Stimulated activated CD8-positive, alpha-beta memory T cell treated with anti-CD3 and anti-CD28 coated beads, Interleukin-7, amount 100 ng/mL, for 1 hour (primary cell): ENCODE results near the gene AADAT.
A peak's percentile ranks its signal among the peaks of the same experiment; 100 is the strongest.

Experiments
- DNase-seq, 2 donors: peaks; one replicate each; pipeline ENCODE4 v3.0.0-alpha.2; 2020; ENCODE audit warnings: low read depth in 2 of 2

Gene AADAT

DNA sequence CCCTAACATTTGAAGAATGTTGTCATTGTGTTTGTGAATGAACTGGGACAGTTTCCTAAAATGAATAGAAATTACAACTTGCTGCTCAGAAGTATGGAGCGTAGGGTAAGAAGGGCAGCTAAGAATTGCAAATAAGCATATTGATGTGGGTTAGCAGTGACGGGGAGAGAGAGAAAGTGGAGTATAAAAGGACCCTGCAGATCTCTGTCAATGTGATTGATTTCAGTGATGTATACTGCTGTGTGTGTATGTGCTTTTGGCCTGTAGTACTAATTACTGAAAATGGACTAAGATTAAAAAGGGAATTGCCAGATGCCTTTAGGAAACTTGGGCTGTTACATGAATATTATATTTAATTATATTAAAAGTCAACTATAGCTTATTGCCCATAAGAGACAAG, 55.8 kb downstream of the AADAT start:
- DNase-seq: no peak

DNA sequence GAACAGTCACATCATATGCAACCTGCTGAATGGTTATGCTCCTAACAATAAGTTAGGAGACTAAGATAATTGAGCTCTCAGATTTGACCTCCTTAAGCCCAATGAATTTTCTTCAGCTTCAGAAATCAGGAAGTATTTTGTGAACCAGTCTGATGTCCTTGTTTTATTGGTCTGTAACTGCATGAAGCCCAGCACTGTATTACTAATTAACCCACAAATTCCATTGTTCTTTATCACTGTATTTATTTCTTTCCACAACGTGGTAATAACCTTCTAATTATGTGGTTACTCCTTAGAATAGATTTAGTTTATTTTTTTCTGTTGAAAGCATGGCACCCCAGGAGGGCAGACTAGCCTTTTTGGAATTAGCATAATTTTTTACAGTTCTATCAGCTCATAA, 59.6 kb downstream of the AADAT start:
- no peak for DNase-seq

- DNase-seq: peak; percentile 70 to 81
Observed at GRCh38 chr4:170027181-170027829, 62.5 kb downstream of the AADAT start.

GRCh38 chr4:170026253-170027021, 63.3 kb downstream of the AADAT start, which contains the start of gene MFAP3L:
TSS of gene MFAP3L (minus strand) at chr4:170026395. CDS start at chr4:170005877, 20,518 bp downstream.
- DNase-seq: peak; percentile 53 to 59

DNA sequence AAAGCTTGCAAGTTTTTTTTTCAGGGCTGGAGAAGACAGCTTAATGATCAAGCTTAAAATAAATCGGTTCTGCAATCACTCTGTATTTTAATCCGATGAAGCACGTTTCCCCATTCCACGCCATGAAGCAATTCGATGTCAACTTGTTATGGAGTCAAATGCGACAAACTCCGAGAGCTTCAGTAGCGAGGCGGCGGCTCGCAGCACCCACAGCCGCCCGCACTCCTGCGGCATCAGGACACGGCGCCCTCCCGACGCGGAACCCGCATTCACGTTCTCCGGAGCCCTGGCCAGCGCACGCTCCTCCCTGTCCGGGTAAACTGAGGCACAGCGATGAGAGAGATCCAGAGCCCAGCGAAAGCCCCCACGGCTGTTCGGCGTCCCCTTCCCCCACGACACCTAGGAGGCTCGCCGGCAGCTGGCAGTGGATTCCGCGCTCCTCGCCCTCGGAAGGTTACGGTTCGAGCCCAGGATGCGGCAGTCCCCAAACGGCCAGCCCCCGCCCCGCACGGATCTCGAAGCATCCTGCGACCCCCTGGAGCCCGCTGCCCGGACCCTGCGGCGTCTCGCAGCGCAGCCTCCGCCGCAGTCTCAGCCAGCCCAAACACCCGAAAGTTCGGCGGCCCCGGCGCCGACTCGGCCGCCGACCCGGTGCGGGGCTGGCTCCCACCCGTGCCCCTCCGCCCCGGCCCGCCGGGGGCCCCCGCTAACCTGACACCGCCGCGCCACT, 64.1 kb downstream of the AADAT start:
- no peak for DNase-seq

DNA sequence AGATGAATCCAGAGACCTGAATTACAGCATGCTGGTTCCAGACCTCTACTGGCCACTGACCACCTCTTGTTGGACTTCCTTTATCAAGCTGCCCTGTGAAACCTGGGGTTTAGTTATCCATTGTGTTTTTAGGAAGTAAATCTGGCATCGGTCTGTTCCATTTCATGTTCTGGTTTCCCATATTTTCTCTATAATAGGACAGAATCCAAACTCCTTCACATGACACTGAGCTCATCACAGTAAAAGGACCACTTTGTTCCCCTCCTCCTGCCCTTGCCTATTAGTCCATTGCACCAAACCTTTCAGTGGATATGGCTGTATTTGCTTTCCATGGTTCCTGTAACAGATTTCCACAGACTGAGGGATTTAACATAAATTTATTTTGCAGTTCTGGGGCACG, 67.5 kb downstream of the AADAT start:
- no peak for DNase-seq

DNA sequence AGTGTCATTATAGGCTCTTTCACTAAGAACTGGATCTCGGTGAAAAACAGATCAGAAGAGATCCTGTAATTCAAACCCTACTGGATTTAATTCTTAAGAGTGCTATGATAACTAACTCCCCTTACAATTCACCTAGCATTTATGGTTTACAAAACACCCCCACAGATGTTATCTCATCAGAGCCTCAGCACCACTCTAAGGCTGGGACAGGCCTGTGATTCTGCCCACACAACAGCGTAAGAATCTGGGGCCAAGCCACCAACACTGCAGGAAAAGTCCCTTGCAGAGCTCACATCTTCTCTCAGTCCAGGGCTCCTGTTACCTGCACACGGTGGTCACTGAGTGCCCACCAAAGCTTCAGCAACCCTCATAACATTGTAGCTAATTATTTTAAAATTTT, 72.5 kb downstream of the AADAT start:
- no peak for DNase-seq

DNA sequence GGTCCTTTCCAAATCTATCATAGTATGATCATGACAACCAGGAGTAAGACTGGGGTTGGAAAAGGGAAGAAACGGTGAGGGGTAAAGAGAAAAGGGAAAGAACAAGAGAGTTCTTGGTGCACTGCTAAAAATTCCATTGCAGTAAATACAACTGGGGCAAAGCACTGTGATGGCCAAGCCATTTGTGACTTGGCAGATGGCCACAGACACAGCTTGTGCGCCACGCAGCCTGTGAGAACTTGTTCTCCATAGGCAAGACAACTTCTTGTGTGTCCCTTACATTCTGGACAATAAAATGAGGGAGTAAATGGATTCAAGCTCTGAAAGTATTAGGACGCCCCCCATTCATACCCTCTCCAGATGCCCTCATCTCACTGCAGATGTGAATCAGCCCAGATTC, 74.5 kb downstream of the AADAT start:
- DNase-seq: no peak

DNA sequence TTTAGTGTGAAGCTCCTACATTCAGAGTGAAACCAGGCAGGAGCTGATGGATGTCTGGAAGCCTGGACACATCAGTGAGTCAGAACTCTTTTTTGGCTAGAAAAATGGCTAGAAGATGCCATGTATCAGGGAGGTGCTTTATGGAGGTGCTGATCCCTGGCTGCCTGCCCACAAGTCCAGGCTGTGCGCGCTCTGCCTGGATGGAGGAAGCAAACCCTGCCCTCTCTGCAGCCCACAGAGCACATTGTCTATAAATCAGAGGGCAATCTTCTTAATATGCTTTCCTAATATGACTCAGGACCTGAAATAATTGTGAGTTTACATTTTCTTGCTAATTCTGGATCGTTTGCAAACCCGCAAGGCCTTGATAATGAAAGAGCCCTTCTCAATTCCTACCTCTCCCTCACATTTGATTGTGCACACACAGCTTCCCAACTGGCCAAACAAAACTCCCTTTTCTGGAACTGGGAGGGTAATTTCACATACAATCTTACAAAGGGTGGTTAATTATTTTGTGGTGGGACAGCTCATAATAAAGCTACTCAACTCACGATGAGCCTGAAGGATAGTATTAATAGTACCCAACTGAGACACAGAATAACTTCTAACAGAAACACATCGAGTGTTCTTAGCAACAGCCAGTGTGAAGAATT, 75.3 kb downstream of the AADAT start:
- DNase-seq: no peak

DNA sequence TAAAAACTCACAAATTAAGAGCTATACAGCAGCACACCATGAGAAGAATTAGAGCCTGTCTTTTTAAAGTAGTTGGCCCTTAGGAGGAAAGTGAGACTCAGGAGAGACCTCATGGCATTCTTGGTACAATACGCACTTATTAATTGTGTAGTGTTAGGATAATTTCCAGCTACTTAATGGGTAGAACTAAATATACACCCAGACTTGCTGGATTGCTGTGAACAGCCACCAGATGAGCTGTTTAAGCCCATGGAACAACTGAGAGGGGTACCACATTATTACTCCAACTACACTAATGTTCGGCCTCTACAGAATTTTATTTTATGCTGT, 77.2 kb downstream of the AADAT start:
- no peak for DNase-seq

GRCh38 chr4:170011921-170012628, 77.7 kb downstream of the AADAT start:
- DNase-seq: no peak
